ENCODE data around the gene SGMS1. TPM values are rescaled to one million over a fixed set of nuclear protein-coding genes. Genes with fewer than 3 reads are reported as not detected.
"Not testable (repeated sequence)": the region's sequence is repeated elsewhere in the genome, so short reads cannot be mapped to it uniquely, and the experiment has no call there.

The SGMS1 gene
- total RNA-seq, 1 experiment from 2014 or later, result 25.5 TPM

DNA sequence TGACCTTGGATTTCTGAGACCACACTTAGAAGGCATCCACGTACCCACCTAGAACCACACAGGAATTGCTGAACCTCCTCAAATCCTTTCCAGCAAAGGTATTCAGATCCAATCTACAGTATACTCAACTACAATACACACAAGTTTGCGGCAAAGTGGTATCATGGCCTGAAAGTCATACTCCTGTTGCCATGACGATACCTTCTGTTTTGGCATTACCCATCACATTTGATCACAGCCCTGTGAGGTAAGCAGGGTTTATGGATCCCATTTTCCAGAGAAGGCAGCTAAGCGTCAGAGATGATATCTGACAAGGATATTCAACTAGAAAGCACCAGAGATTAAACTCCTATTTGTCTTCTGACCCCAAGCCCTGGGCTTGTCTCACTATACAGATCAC lies 32.8 kb downstream of the SGMS1 start:
- DNase-seq (ENCODE audit: low spot score), result no peak
- in situ Hi-C loops (cut with HindIII; ENCODE audit: low sequenced_read_pairs), result no loop called here

DNA sequence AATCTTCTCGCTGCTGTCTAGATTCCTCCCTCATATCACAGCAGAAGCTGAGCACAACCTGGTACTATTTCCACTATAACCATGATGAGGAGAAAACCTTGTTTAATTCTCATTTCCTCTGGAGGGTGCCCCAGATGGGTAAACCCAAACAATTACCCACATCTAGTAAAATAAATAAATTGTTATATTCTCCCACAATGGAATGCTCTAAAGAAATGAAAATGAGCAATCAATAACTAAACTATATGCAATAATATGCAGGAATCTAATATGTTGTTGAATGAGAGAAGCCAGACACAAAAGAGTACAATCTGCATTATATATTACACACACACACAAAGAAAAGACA lies 37.0 kb downstream of the SGMS1 start:
- in situ Hi-C loops (cut with HindIII; ENCODE audit: low sequenced_read_pairs), result no loop called here
- DNase-seq (ENCODE audit: low spot score), result no peak

DNA sequence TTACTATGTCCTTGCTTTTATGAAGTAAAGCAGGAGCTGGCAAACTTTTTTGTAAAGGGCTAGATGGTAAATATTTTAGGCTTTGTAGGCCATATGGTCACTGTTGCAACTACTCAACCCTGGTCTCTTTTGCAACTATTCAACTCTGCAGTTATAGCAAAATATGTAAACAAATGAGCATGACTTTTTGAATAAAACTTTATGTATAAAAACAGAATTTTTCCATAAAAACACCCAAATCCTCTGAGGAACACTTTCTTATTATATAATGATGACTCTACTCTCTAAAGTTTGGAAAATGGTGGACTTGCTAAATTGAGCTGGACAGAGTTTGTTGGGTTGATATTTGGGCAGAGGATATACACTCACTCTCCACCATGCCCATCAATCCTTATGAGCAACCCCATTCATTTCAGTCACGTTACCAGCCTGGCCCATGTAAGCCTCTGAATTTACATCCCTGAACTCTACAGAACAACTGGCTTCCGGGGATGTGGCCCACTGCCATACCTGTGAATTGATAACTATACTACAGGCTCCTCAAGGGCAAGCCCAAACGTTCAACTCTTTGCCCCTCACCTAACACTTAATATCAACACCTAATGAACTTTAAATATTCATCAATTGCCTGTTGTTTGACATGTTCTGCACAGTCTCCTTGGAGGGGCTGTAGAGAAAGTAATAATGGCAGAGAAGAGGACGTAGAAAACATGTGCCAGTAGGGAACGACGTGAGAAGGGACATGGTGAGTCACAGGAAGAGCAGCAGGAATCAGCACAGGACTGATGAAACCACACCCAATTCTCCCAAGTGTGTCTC lies 37.6 kb downstream of the SGMS1 start:
- in situ Hi-C loops (cut with HindIII; ENCODE audit: low sequenced_read_pairs), result no loop called here
- no peak for DNase-seq (ENCODE audit: low spot score)

DNA sequence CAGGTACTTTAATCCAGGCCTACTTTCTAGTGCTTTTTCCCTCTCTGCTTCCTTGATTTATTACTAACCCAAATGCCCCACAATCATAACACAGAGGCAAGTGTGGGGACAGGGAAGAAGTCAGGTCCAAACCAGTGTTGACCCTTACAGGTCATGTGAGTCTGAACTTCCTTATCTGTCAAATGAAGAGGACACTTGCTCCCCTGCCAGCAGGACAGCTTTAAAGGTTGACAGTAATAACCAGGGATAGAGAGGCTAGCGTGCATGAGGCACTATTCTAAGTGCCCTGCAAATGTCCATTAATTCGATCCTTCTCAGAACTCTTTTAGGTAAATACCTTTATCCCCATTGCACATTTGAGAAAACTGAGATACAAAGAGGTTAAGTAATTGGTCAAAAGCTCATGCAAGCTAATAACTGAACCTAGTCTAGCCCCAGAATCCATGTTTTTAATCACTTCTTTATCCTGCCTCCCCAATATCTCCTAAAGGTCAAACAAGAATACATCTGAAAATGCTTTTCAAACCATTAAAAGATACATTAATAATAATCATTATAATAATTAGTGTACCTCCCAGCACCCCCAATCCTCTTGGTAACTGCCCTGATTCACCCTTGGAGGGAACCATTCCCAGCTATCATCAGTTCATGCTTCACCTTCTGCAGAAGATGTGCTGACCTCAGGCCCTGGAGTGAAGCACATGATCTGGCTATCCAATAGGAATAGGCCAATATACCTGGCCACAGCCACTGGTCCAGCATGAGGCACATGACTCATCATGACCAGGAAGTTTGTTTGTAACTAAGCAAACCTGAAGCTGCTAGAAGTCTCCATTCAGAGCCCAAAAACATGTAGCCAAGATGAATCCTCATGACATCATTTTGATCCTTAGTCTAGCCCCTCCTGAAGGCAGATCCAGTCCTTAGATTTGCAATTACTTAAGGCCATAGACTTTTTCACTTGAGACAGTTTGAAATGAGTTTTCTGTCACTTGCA lies 40.7 kb downstream of the SGMS1 start:
- no peak for DNase-seq (ENCODE audit: low spot score)
- in situ Hi-C loops (cut with HindIII; ENCODE audit: low sequenced_read_pairs), result no loop called here

DNA sequence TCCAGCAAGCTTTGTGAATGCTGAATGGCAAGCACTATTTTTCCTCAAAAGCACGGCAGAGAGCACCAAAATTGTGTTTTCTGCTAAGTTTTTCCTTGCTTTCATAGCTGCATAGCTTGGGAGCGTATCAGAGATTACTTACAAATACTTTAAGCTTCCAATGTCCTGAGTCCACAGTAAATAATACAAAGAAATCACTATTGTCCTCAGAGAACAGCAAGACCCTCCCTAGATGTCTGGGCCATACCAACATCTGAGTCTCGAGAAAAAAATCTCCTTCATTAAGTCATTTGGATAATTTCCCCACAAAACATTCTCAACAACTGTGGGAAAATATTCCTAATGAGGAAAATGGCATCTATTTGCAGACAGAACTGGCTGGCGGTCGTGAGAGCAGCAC lies 41.7 kb downstream of the SGMS1 start:
- in situ Hi-C loops (cut with HindIII; ENCODE audit: low sequenced_read_pairs), result no loop called here
- no peak for DNase-seq (ENCODE audit: low spot score)

DNA sequence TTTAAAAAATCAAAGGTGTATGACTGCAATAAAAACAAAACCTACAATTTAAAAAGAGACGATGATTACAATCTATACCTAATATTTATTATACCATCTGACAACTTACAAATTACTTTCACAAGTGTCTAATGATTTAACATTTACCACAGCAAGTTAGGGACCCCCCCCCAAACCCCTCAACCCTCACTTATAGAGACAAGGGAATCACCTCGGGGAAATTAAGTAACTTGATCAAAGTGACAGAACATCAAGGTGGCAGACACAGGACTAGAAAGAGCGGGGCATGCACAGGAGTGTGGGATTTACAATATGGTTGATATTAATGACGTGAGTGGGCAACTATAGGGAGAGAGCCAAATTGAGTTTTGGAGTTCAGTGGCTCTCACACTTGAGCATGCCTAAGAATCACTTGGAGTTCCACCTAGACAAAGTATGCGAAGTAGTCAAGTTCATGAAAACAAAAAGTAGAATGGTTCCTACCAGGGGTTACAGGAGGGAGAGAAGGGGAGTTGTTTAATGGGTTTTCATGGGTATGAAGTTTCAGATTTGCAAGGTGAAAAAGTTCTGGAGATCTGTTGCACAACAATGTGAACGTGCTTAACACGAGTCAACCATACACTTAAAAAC lies 43.4 kb downstream of the SGMS1 start:
- in situ Hi-C loops (cut with HindIII; ENCODE audit: low sequenced_read_pairs), result no loop called here
- DNase-seq (ENCODE audit: low spot score), result no peak

DNA sequence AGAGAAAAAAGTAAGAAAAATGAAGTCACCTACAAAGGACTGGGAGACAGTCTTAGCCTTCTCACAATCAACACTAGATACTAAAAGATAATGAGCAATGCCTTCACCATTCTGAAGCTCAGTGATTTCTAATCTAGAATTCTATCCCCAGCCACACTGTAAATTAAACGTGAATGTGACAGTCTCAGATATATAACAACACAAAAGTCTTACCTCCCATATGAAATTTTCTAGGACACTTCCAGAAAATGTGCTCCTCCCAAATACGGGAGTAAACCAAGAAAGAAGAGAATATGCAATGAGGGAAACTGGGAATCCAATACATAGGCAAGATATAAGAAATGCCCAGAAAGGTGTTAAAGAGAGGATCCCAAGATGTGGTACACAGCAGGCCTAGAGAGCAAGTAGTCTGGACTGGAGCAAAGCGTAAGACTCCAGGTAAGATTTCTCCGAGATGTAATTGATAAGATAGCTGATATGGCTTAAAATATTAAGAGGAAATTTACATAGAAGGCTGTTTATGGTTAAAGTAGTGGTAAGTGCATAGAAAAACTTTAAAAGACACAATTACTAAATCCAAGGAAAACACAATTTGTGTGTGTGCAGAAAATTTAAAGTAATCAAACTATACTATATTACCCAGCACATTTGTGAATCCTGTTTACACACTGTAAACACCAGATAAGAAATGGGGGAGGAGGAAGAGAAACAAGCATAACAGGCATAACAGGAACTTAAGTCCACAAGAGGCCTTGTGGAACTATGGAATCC lies 44.1 kb downstream of the SGMS1 start:
- no peak for DNase-seq (ENCODE audit: low spot score)
- in situ Hi-C loops (cut with HindIII; ENCODE audit: low sequenced_read_pairs), result no loop called here

DNA sequence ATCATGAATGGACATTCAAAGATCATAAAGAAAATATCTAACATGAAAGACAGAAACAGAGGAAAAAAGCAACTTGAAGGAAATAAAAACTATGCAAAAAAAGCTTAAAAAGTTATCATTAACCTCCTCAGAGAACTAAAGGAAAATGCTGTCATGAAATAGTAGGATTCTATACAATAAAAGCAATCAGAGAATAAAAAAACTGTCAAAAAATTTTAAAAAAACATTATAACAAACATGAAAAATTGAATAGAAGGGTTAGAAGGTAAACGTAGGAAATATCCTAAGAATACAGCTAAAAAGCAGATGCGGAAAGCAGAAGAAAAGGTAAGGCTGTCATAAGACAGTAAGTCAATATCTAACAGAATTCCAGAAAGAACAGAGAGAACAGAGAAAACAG lies 44.8 kb downstream of the SGMS1 start:
- in situ Hi-C loops (cut with HindIII; ENCODE audit: low sequenced_read_pairs), result no loop called here
- DNase-seq (ENCODE audit: low spot score), result no peak

DNA sequence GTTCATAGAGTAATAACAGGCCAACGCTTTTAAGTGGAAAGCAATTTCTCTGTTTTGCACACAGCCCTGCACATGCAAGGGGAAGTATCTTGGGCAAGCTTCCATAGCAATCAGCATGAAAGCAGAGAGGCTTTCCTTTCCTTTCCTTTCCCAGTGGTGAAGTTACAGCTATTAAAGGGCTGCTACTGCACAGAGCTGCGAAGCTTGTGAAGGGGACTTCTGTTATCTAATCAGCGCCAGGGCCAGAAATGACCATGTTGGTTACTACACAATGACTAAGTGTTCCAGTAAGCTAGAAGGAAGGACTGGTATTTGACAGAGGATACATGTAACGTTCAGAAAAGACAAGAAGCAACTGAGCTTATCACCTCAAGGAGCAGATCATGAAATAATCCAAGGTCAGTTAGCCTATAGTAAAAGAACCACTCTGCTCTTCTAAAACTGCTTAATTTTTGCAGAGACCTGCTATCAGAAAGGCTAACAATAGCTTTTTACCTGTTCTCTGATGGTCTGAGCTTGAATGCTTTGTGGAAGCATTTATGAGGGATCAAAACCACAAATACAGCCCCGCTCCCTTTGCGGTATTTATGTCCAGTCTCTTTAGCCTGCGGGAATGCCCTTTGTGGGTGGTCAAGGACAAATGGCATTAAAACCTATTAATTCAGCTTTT lies 45.9 kb downstream of the SGMS1 start:
- DNase-seq (ENCODE audit: low spot score), result peak; percentile 81
- in situ Hi-C loops (cut with HindIII; ENCODE audit: low sequenced_read_pairs), result no loop called here

DNA sequence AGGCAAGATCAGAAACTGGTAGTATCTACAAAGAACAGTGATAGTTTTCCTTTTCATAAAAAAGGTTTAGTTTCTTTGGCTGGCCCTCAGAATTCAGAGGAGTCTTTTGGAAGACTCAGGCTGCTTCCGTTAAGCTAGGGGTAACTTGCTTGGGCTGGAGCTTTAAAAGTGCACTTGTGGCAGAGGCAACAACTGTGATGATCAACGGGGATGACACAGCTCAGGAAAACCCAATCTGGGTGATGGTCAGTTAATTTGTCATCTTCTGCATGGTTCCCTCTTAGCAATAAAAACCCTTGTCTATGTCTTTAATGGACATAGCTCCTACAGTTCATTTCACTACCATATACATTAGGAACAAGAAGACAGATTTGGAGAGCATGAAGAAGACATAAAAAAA lies 46.7 kb downstream of the SGMS1 start:
- in situ Hi-C loops (cut with HindIII; ENCODE audit: low sequenced_read_pairs), result no loop called here
- no peak for DNase-seq (ENCODE audit: low spot score)

DNA sequence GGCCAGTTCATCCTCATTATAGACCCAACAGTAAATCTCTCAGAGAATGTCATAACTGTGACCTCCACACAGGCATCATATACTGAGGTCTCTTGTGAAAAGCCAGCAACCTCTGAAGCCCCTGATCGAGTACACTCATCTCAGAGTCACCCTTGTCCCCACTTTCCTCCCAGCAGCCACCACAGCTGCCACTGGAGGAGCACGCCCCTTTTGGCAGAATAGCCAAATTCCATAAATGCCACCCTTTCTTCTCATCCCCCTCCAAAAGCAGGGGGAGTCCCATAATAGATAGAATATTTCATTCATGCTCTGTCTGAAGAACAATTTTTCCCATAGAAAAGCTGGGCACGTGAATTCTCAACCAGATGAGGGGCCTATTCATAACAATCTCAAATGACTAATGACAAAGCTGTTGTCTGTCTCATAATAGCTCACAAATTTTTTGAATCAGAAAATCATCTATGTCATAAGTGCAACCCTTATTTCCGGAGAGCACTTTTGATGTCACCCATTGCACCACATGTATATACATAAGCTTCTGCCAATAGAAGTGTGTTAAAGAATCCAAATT lies 47.4 kb downstream of the SGMS1 start:
- DNase-seq (ENCODE audit: low spot score), result no peak

DNA sequence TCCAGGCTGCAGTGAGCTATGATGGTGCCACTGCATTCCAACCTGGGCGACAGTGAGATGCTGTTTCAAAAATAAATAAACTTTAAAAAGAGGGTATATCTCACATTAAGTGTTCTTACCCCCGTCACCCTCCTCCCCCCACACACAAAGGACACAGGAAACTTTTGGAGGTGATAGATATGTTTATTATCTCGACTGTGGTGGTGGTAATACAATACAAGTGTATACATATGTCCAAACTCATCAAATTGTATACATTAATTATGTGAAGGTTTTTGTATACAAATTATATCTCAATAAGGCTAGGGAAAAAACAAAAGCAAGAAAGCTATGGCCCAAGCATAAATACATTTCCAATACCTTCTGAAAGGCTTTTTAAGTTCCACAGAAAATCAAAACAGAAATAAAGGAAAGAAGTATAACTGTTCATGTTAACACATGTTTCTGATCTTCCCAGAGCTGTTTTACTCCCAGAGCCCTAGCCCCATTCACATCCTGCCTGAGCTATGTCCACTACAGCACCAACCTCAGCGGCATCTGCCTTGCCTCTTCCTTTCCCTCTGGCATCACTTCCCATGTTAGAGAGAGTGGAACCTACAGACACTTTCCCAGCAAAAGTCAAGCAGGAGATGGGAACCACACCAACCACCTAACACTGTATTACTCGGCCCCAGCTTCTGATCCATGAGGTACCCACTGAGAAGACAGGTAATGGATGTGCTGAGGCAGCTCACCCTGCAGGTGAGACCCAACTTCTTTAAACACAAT lies 48.1 kb downstream of the SGMS1 start:
- DNase-seq (ENCODE audit: low spot score), result no peak
- in situ Hi-C loops (cut with HindIII; ENCODE audit: low sequenced_read_pairs), result no loop called here

More for the DNA sequence above, 47.4 kb downstream of the SGMS1 start:
- in situ Hi-C loops (cut with HindIII; ENCODE audit: low sequenced_read_pairs), result no loop called here

DNA sequence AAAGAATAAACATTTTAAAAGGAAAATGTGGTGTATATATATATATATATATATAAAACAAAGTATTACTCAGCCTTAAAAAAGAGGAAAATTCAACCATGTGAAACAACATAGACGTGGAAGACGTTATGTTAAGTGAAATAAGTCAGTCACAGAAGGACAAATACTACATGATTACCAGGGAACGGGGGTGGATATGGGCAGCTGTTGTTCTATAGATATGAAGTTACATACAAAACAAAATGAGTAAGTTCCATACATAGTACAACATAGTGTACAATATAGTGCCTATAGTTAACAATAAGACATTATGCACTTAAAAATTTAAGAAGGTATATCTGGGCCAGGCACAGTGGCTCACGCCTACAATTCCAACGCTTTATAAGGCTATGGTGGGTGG lies 48.8 kb downstream of the SGMS1 start:
- in situ Hi-C loops (cut with HindIII; ENCODE audit: low sequenced_read_pairs), result no loop called here
- no peak for DNase-seq (ENCODE audit: low spot score)

DNA sequence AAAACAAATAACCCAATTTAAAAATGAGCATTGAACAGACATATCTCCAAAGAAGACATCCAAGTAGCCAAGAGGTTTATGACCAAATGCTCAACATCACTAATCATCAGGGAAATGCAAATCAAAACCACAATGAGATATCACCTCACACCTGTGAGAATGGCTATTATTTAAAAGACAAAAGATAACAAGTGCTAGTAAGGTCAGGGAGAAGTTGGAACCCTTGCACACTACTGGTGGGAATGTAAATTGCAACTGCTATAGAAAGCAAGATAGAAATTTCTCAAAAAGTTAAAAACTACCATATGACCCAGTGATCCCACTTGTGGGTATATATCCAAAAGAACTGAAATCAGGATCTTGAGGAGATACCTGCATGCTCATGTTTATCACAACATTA lies 49.5 kb downstream of the SGMS1 start:
- no peak for DNase-seq (ENCODE audit: low spot score)
- in situ Hi-C loops (cut with HindIII; ENCODE audit: low sequenced_read_pairs), result no loop called here

DNA sequence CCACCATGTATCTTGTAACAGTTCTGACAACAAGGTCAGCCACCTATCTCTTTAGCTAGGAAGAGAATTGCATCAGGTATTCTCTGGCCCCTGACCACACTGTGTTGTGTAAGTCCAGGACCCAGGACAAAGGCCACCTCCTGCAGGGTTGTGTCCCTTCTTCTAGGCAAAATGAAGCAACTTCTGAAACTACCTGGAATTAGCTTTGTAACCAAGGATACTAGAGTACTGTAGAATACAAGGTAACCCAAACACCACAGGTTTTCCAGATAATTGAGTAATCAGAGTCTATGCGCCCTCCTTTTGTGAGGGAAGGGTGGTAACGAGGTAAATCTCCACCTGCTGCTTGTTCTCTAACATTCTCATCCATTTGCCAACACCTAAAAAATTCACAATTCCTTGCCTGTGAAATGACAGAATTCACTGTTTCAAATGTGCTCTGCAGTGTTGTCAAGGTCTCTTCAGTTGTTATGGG lies 51.7 kb downstream of the SGMS1 start:
- in situ Hi-C loops (cut with HindIII; ENCODE audit: low sequenced_read_pairs), result no loop called here
- DNase-seq (ENCODE audit: low spot score), result no peak

DNA sequence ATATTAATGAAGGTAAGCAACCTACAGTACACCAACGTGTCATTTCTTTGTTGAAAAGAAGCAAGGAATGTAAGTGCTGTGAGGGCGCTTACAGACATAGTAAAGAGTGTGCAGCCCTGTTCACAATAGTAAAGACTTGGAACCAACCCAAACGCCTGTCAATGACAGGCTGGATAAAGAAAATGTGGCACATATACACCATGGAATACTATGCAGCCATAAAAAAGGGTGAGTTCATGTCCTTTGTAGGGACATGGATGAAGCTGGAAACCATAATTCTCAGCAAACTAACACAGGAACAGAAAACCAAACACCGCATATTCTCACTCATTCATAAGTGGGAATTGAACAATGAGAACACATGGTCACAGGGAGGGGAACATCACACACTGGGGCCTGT lies 55.0 kb downstream of the SGMS1 start:
- DNase-seq (ENCODE audit: low spot score); in situ Hi-C loops (cut with HindIII; ENCODE audit: low sequenced_read_pairs): not testable (repeated sequence)

DNA sequence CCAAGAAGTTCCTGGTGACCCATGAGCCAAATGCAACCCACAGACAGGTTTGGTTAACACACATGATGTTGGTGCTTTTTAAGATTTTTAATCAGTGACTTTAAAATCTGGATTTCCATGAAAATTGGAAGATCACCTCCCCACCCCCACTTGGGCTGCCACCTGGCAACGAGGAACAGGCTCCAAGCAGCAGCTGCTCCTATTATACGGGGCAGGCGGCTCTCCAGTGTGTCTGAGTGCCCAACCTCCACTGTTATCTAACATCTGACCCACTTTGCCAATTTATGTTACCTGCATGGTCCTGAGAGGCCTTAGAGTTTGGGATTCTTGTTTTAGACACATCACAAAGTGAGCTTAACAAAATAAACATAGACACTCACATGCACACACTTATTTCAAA lies 56.4 kb downstream of the SGMS1 start:
- DNase-seq (ENCODE audit: low spot score), result peak; percentile 92
- in situ Hi-C loops (cut with HindIII; ENCODE audit: low sequenced_read_pairs), result no loop called here

DNA sequence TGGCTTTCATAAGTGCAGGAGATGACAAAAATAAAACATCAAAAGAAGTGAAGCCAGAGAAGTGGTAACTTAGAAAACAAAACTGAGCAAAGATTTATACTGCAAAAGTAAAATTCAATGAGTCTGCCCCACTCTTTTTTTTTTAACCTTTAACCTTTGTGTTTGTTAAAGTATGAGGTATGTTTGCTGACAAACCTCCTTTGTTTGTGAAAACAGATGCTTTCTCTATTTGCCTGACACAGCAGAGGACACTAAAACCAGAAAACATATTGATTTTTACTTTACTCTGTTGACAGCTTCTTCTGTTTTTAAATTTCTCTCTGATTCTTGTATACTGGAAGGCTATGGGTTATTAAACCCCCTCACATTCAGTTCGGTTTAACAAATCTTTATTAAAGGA lies 57.6 kb downstream of the SGMS1 start:
- DNase-seq (ENCODE audit: low spot score), result no peak
- in situ Hi-C loops (cut with HindIII; ENCODE audit: low sequenced_read_pairs), result no loop called here
